PC-3 (cell line): ENCODE results near the gene SLC16A9.

ENCODE experiments used
- EZH2 ChIP-seq: fragments of 300-600 bp; sonication (generic); IDR thresholded peaks from one replicate; pipeline ENCODE4 v1.6.1; 2017; ENCODE audit warnings: antibody characterized with exemption, mild to moderate bottlenecking, low read length; ENCODE audit not compliant: unreplicated experiment
- EZH2phosphoT487 ChIP-seq: fragments of 300-600 bp; sonication (generic); IDR thresholded peaks from 2 replicates; pipeline ENCODE4 v1.6.1; 2018; ENCODE audit warnings: mild to moderate bottlenecking, antibody characterized with exemption, low read length, borderline replicate concordance
- TF ChIP-seq, protein P1 (sequence below): fragments of 300-600 bp; sonication (generic); conservative IDR thresholded peaks from 2 replicates; pipeline ENCODE4 v1.5.1; 2017; ENCODE audit warnings: antibody characterized with exemption, low read depth, mild to moderate bottlenecking, low read length

DNA sequence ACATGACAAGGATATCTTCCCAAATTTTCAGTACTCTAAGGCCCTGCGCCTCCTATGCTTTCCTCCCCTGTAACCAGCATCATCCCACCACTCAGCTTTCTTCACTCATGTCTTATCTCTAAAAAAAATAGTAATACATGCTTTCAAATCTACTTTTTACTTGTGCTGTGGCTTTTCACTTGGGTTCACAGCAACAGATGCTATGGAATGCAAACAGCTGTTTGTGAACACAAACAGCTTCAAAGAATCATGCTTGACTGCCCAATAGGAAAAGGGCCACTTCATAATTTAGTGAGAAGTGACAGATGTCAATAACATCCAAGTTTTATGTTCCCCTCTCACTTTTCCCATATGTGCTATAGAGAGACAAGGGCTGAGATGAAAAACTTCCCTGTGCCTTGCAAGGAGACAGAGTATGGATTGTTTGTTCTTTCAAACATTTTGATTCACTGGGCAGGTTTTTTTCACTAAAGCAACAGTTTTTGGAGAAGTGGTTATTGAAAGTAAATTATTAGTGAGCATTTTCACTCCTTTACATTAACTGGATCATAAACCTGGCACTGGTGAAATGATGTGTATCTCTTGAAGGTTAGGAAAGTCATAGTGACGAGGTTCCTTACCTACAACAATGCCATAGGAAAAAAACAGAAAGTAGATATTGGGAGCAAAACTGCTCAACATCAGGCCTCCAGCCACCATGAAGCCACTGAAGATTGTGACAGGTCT, 37.3 kb downstream of the SLC16A9 start:
- TF ChIP-seq EZH2 (no peak), EZH2phosphoT487 (no peak)
- TF ChIP-seq, protein P1, sequence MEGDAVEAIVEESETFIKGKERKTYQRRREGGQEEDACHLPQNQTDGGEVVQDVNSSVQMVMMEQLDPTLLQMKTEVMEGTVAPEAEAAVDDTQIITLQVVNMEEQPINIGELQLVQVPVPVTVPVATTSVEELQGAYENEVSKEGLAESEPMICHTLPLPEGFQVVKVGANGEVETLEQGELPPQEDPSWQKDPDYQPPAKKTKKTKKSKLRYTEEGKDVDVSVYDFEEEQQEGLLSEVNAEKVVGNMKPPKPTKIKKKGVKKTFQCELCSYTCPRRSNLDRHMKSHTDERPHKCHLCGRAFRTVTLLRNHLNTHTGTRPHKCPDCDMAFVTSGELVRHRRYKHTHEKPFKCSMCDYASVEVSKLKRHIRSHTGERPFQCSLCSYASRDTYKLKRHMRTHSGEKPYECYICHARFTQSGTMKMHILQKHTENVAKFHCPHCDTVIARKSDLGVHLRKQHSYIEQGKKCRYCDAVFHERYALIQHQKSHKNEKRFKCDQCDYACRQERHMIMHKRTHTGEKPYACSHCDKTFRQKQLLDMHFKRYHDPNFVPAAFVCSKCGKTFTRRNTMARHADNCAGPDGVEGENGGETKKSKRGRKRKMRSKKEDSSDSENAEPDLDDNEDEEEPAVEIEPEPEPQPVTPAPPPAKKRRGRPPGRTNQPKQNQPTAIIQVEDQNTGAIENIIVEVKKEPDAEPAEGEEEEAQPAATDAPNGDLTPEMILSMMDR, result no peak
